OCI-LY7 (cell line): Measurements from ENCODE around the gene VSNL1.

Experiments
- EZH2phosphoT487 ChIP-seq: fragments of 200-600 bp; sonication (generic); IDR thresholded peaks from 2 replicates; pipeline ENCODE4 v1.6.1; 2018; ENCODE audit warnings: low read depth, borderline replicate concordance, mild to moderate bottlenecking, mixed run types, antibody characterized with exemption, low read length, moderate library complexity, mixed read lengths
- TF ChIP-seq, protein P1 (sequence below): fragments of 200-600 bp; sonication (generic); conservative IDR thresholded peaks from 2 replicates; pipeline ENCODE4 v1.5.1; 2014; ENCODE audit warnings: mild to moderate bottlenecking, antibody characterized with exemption, low read length, moderate library complexity, mixed read lengths

DNA sequence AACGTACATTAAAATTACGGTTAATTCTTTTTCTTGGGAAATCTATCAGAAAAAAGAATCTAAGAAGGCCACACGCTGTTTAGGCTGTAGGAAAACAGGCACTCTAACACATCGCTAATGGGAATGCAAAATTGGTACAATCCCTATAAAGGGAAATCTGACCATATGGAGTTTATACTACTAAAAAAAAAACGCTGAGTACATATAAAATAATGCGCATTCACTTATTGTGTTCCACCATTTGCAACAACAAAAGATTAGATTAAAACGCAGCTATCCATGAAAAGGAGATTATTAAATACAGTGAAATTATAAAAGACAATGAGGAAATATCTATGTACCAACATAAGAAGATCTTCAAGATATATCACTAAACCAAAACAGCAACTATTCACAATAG, 150.3 kb downstream of the VSNL1 start:
- TF ChIP-seq, protein P1, sequence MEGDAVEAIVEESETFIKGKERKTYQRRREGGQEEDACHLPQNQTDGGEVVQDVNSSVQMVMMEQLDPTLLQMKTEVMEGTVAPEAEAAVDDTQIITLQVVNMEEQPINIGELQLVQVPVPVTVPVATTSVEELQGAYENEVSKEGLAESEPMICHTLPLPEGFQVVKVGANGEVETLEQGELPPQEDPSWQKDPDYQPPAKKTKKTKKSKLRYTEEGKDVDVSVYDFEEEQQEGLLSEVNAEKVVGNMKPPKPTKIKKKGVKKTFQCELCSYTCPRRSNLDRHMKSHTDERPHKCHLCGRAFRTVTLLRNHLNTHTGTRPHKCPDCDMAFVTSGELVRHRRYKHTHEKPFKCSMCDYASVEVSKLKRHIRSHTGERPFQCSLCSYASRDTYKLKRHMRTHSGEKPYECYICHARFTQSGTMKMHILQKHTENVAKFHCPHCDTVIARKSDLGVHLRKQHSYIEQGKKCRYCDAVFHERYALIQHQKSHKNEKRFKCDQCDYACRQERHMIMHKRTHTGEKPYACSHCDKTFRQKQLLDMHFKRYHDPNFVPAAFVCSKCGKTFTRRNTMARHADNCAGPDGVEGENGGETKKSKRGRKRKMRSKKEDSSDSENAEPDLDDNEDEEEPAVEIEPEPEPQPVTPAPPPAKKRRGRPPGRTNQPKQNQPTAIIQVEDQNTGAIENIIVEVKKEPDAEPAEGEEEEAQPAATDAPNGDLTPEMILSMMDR = no peak
- no peak for TF ChIP-seq EZH2phosphoT487
